Measurements from ENCODE around the gene IRAK1.

Gene IRAK1

DNA sequence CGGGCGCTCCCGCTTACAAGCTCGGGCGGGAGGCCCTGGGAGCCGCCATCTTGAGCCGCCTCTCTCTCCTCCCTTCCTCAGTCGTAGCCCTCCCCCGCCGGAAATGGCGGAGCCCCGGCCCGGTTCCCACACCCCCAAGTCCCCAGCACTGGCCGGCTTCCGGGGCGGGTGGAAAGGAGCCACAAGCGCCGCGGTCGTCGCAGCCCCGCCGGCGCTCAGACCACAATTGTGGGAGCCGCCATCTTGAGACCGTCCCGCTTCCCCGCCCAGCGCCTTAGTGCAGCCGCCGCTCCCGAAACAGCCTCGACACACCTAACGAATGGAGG, 48.6 kb downstream of the IRAK1 start:
- DNase-seq (ENCODE audit: low spot score) = peak; percentile 87

DNA sequence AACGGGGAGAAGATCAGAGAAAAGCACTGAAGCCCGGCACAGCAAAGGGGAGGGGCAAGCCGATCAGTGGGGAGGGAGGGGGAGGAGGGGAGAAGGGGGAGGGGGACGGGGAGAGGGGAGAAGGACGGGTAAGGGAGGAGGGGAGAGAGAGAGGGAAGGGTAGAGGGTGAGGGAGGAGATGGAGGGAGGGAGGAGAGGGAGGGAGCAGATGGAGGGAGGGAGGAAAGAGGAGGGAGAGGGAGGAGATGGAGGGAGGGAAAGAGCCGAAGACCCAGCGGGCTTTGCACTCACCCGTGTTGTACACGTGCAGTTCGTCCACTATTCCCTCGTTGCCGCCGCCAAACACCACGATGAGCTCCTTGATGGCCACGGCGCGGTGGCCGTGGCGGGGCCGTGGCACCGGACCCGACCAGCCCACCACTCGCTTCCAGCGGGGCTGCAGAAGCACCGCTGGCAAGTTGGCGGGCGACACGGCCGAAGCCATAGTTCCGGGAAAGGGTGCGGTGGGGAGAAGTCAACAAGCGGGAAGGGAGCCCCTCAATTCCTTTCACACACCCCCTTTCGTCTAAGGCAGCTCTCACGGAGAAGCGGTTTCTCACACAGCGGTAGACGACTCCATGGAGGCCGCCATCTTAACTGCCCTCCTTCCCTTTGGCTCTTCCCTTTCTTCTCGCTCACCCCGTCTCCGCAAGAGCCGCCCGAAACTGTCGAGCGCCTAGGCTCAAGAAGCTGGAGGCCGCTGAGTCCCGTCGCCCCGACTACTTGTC, 49.2 kb downstream of the IRAK1 start:
- DNase-seq (ENCODE audit: low spot score) = peak; percentile 62

DNA sequence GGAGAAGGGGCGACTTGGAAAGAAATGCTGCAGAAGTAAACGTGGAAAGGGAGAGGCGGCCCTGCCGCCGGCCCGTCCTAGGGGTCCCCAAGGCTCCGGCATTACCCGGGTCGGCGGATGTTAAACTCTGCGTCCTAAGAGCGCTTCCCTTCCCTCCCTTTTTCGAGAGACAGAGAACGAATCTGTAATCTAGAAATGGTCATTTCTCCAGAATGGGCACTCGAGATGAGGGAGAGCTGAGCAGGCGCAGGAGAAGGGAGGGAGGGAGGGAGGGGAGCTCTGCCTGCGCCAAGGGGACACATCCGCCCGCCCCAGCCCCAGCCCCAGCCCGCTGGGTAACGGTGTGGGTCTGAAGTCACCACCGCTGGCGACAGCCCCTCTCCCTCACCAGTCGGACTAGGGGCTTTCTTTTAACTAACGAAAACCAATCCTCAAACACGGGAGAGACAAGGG, 49.8 kb downstream of the IRAK1 start:
- no peak for DNase-seq (ENCODE audit: low spot score)

DNA sequence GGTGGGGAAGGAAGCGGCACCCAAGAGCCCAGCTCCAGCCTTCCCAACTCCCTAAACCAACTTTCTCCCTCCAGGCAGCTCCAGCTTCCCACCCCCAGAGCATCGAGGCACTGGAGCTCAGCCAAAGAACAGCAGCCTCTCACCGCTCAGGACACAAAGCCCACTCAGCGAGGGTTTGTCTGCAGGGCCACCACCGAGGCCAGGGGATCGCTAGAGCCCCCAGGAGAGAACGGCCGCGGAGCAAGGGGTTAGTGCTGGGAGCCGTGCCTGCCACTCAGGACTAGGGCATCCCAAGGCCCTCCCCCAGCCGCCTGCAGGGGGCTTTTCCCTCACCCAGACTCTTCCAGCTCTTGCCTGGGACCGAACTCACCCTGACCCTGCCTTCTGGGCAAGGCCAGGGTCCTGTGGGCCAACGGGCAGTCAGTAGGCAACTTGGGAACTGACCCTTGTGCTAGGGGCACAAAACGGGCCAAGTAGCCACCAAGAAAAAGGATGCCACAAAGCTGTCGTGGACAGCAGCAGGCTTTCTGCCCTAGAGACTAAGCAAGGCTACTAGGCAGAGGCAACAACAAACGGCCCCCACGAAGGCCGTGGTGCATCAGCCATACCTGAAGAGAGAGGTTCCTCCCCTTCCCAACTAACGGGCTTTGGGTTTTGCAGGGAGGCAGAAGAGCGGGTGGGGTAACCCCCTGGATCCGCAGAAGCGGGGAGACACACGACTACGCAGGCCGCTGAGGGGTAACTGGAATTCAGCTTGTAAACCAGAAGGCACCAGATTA, 50.4 kb downstream of the IRAK1 start:
- no peak for DNase-seq (ENCODE audit: low spot score)

DNA sequence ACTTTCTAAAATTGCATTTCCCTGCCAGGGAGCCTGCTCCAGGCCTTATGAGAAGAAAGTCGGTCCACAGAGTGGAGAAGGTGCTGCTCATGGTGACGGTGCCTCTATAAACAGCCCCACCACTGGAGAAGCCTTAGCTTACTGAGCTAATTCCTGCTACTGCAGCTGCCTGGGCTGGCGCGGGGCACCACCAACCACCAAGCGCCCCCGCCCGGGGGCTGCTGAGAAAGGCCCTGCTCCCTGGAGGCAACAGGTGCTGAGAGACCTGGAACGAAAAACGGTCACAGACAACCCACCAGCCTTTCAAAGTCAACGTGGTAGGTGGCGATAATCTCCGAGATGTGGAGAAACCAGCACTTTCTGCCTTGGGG, 51.0 kb downstream of the IRAK1 start:
- no peak for DNase-seq (ENCODE audit: low spot score)

DNA sequence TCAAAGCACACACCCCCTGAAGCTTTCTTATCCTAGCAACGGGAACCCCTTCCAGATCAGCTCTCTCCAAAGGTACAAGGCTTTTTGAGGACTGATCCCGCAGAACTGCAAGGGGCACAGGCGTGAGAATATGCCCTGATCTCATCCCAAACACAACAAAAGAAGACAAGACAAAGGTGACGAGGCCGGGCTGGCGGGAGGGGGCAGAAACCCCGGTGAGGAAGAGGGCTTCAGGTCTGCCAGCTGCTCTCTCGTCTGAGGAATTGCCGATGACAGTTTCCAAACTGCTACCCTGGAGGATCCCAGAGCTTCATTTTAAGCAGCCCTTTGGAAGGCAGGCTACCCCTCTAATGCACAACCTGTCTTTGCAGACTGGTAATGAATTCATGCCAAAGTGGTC, 51.4 kb downstream of the IRAK1 start:
- no peak for DNase-seq (ENCODE audit: low spot score)

DNA sequence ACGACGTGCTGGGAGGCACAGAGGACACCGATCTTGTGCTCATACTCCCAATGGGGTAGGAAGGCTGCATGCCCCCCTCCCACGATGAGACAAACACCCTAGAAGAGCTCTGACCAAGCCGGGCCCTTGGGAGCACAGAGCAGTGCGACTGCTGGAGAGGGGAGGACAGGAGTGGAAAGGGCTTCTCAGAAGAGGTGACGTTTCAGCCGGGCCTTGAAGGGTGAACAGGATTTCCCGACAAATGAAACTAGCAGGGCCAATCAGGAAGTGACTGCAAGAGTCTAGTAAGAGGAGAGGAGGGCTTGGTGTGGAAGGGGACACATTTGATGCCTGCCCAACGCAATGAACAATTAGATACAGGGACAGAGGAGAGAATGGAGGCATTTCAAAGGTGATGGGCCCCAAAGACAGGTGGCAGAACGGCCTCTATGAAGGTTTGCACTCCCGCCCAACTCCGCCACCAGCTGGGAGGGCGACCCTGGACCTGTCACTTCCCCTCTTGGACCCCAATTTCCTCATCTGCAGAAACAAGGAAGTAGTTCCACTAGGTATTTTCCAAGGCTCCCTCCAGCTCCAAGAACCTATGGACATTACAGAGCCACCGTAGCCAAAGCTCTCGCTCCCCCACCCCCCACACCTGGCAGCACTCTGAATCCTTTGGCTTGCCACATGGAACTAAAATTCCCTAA, 52.0 kb downstream of the IRAK1 start:
- no peak for DNase-seq (ENCODE audit: low spot score)

DNA sequence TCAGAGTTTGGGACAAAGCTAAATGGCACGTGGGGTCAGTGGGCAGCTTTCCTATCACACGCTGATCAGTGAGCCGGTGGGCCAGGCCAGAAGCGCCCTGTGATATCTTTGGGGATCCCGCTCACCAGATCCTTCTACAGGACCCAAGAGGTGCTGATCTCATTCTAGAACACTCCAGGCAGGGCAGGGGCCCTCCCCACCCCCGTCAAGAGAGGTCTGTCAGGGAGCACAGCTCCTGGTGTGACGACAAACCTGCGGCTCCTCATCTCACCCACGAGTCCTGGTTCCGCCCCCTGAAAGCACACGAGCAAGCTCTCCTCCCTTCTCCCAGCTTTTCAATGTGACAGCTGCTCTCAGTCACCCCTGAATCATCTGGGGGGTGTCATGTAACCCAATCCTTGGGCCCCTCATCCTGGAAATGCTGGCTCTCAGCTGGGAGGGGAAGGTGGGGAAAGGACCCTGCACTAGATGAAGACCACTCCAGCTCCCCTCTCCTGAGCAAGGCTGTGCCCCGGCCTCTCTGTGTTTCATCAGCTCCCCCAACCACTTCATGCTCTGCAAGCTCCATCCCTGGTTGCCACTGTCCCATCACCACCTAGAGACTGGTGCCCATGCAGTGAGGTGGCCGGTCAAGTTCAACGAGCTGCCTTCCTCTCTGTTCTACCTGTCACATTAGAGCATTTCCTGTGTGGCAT, 52.7 kb downstream of the IRAK1 start:
- DNase-seq (ENCODE audit: low spot score) = no peak

DNA sequence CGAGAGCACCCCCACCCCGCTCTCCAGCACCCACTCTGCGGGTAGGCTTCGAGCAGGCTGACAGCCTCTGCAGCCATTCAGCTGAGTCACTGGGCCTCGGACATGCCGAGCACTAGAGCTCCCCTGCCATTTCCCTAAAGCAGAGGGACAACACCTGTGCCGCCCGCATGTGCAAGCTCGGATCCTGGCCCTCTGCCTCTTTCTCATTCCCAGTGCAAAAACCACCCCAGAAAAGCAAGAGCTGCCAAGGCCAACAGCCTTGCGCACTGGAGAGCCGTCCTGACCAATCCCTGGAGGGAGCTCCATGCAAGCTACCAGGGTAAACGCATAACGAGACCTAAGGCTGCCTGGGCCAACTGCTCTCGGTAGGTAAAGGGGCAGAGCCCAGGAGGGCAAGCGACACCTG, 53.4 kb downstream of the IRAK1 start:
- no peak for DNase-seq (ENCODE audit: low spot score)

DNA sequence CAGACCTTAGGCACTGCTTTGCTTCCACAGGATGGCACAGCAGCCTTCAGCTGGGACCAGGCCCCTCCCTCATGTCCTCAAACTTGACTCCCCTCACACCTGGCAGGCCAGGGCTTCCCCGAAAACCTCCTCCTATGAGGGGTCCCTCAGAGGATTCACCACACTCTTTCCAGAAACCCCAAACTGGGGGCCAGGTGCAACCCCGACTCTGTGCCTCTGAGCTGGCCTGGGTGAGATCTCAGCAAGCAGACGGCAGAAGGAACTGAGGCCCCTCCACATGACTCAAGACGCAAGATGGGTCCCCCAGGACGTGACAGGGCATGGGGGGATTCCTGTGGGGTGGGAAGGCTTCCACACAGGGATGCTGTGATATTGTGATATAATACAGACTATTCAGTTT, 54.3 kb downstream of the IRAK1 start:
- no peak for DNase-seq (ENCODE audit: low spot score)

DNA sequence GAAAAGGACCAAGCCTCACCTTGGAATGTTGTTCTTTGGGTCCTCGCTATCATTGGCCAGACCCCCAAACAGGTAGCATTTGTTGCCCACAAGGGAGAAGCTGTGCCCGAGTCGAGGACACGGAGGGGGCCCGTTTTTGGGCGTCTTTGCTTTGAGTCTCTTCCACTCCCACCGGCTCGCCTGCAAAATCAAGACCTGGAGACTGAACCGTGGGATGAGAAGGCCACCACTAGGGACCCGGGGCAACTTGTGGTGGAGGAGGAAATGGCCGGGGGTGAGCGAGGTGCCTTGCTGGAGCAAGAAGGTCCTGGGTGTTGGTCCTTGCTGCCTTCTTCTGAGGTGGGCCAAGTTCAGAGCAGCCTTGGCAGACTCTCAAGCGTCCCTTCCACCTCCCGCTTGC, 55.6 kb downstream of the IRAK1 start:
- DNase-seq (ENCODE audit: low spot score) = no peak

DNA sequence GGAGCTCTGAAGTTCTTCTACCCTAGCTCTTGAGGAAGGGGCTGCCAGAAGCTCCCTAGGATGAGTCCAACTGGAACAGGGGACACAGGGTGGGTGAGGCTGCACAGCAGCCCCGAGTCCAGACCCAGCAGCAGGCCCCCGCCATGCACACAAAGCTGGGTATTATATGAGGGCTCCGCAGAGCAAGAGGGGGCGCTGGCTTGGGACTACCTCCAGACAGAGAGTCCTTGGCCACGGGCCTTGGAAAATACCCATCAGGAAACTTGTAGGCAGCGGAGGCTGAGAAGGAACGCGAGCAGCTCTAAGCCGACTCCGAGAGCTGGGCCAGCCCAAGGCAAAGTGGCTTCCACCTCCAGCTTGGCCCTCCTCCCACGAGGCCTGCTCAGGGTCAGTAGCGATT, 56.2 kb downstream of the IRAK1 start:
- no peak for DNase-seq (ENCODE audit: low spot score)

DNA sequence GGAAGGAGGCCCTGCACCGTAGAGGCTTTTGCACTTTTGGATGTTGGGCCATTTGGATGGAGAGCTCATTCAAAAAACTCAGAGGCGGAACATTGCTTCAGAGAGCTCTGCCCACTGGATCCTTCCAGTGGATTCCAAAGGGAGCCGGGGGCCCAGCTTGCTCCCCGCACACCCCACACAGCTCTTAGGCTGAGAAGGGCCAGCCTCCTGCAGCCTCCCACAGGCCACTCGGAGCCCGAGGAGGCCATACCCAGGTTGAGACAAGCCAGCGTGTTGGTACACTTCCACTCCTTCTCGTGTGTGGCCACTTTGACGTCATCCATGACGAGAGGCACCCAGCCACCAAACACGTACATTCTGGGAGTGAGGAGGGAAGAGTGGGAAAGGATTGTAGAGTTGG, 58.4 kb downstream of the IRAK1 start:
- DNase-seq (ENCODE audit: low spot score) = no peak

DNA sequence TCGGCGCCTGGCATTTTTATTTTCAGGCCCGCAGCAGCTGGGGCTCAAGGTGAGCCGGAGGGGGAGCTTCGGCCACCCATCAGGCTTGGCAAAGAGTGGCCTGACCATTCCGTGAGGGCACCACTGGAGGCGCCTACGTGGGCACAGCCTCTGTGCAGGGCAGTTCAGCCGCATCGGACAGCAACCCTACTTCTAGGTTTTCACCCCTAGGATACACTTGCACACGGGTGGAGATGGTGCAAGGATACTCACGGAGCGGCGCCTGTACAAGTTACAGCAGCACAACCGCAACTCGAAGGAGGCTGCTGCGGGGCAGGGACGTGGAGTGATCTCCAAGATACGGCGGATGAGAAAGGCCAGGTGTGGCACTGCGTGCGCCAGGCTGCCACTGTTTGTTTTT, 58.9 kb downstream of the IRAK1 start:
- DNase-seq (ENCODE audit: low spot score) = no peak

Small RNA genes within 50 kb of the gene (small RNA-seq; reads per million reads assigned to genes)
- gene MIR3202-1 = 0 to 0.04 reads per million in 2 experiments

Data from SK-N-DZ (cell line).